ENCODE measurements around the gene H6PD.
"Not testable (repeated sequence)": the region's sequence is repeated elsewhere in the genome, so short reads cannot be mapped to it uniquely, and the experiment has no call there.

Gene H6PD

DNA sequence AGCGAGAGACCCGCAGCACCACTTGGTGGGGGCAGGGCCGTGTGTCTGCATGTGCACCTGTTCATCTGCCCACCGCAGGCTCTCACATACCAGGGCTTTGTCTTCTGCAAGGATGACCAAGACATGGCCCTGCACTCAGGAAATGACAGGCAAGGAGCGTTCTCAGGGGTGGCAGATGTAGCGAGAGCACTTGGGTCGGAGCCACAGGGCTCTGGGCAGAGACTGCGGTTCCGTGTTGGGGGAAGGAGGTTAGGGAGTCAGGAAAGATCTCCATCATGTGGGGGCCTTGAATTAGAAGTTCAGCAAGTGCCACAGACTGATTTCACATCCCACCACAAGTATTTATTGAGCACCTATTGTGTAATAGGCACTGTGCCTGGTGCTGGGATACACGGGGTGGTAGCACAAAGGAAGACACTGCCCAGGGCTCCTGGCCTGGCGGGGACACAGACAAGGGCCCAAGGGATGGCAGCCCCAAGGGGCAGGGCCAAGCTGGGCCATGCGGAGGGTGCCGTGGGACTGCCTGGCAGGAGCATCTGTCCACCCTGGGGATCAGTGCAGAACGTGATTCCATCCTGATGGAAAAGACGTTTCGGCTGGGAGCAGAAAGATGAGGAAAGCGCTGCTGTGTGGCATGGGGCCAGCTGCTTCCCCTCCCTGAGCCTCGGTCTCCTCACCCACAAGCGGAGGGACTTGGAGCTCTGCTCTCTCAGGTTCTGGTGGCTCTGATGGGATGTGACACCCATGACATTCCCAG, 46.7 kb downstream of the H6PD start:
- no peak for DNase-seq

DNA sequence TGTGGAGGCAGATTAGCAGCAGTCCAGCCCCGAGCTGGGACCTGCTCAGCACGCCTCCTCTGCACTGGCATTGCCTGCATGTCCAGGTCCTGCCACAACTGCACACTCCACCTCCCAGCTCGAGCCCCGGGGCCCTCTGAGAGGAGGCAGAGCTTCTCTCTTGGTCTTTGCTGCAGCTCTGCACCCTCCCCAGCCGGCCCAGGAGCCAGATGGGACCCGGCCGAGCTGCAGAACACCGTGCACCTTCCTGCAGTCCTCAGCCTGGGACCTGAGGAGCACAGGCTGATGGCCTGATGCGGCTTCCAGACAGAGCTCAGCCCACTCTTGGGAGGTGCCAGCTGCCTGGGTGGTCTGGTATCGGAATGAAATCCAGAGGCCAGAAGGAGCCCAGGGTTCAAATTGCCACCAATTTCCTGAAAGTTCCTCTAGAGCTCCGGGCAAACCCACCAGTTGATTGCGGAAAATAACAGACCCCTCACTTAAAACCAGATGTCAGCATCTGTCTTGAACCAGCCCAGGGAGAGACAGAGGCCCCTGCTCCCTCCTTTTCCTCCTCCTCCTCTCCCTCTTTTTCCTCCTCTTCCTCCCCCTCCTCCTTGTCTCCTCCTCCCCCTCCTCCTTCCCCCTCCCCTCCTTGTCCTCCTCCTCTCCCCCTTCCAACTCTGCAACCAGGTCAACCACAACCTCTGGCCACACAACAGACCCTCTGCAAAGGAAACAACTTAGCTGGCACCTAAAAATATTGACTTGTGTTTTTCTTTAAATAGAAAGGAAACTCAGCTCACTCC, 47.5 kb downstream of the H6PD start:
- no peak for DNase-seq

DNA sequence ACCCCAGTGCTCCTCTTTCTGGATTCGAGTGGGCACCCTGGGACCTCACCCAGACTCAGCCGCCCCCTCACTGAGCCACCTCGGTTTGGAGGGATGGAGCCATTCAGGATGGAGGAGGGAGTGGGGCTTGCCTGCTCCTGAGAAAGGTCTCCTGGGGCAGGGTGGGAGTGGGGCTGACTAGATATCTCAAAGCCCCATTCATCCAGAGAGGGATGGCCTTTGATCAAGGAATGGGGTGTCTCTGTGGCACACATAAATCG, 48.1 kb downstream of the H6PD start:
- DNase-seq, result no peak

DNA sequence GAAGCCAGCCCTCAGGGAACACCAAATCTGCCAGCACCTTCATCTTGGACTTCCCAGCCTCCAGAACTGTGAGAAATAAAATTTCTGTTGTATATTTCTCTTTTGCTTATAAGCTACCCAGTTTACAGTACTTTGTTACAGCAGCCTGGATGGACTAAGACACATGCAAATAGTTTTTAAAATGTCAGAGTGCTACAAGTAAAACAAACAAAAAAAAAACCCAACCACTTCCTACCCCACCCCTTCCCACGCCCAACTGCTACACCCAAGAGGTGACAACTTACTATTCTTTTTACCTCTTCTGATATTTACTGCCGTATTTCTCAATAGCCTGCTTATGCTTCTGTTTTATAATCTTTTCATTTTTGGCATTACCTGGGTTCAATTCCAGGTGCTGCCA, 49.5 kb downstream of the H6PD start:
- no peak for DNase-seq

DNA sequence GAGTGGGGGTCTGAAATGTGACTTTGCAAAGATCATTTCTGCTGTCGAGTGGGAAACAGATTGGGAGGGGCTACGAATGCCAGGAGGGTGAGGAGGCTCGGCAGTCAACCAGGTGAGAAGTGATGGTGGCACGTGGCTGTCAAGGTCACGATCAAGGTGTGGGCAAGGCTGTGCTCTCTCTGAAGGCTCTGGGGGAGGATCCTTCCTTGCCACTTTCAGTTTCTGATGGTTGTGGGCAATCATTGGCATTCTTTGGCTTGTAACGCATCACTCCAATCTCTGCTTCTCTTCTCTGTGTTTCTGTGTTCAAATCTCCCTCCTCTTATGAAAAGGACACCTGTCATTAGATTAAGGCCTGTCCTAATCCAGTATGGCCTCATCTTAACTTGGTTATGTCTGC, 52.0 kb downstream of the H6PD start:
- no peak for DNase-seq

DNA sequence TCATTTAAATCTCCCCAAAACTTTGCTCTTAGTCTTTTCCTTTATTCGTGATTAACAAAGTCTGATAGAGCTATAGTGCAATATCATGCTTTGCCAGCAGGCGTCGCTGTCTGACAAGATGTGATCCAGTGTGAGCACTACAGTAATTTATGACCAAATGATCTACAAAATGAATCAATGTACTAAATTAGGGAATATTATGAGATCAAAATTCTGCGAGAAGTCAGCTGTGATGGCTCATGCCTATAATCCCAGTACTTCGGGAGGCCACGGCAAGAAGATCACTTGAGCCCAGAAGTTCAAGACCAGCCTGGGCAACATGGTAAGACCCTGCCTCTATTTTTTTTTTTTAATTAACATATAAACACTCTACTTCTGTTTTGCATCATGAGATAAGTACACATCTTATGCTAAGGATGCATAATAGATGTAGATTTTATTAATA, 54.5 kb downstream of the H6PD start:
- peak; percentile 83 for DNase-seq

DNA sequence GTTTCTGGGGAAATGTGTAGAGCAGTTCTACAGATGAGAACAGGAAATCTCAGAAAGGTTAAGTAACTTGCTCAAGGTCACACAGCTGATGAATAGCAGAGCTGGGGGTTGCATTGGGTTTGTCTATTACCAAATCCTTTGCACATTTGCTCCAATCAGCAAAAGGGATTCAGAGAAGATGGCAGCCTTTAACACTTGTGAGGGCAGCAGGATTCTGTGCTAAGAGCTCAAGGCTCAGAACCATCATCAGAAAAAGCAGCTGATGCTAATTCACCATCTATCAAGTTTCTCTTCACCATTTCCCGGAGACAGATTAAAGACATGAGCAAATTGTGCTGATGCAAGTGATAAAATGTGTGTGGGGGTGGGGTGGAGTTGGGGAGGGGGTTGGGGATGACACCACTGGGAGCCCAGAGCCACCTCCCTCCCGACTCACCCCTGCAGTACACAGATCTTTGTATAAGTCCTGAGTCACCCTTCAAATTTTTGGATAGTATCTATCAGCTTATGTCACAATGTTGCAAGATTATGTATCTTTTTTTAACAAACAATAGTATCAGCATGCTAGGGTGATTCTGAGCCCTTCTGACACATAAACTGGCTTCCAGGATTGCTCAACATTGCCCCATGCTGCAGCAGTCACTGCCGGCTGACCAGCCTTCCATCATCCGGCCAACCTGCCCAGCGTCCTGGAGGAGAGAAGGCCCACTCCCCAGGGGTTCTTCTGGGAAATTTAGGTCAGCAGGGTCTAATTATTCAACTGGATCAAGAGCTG, 55.3 kb downstream of the H6PD start:
- no peak for DNase-seq

DNA sequence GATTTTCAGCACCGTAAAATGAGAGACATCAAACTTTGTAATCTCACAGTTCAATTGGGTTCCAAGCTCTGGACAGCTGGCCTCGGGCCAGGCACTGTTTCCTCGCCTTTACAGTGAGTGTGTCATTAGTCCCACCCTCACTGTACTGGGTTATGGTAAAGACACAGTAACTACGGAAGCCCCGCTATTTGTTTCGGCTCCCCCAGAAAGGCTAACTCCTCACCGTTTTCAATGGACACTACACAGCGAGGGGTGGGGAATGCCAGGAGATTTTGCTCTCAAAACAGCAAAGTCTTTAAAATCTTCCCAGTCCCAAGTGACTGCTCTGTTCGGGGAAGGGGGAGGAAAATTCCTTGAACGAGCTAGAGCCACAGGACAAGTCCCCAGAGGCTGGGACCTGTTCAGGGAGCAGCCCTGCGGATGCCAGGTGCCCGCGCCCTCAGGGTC, 57.4 kb downstream of the H6PD start:
- DNase-seq, result no peak

DNA sequence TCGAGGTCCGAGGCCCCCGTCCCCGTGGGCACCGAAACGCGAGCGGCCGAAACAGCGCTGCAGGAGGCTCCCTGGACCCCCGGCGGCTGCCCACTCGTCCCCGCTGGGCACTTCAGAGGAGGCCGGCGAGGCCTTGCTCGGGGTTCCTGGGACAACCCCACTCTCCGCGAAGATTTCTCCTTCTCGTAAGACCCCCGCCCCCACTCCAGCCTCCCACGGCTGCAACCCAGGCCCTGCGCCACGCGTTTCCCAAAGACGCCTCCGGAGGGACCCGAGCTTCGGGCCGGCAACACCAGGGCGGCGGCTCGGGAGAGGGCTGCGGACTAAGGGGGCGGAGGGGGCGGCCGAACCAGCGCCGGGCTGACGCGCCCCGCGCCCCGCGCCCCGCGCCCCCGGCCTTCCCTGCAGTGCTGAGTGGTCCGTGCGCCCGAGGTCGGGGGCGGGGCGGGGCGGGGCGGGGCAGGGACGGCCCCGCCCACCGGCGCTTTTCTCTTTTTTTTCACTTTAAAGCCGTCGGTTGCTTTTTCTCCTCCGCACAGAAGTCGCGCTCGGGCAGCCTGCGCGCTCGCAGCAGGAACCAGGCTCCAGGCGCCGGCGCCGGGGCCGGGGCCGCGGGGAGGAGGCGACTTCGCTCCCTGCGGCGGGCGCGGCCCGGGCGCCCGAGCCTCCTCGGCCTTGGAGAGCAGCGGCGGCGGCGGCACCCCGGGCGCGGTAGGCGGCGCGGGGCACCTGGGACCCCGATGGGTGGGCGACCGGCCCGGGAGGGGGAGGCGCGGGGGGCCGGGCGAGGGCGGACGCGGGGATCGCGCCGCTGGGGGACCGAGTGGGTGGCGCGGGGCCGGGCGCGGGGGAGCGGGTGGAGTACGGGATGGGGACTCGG, 58.0 kb downstream of the H6PD start, which contains the start of gene SPSB1:
TSS of gene SPSB1 (plus strand) at position 534 of the 880 bp plus-strand sequence. CDS start 62,998 bp downstream, outside the sequence.
- DNase-seq, result peak; percentile 74

DNA sequence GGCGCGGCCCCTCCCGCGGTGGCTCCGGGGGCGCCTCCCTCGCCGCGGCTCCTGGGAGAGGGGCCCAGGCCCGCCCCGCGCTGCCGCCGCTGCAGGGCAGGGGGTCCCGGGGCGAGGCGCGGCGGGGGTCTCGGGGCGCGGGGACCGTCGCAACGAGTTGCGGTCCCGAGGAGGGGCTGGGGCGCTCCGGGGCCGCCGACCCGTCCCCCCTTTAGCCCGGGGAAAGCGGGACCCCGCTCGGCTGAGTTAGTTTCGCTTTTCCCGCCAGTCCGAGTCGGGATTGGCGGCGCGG, 58.6 kb downstream of the H6PD start:
- DNase-seq, result no peak

DNA sequence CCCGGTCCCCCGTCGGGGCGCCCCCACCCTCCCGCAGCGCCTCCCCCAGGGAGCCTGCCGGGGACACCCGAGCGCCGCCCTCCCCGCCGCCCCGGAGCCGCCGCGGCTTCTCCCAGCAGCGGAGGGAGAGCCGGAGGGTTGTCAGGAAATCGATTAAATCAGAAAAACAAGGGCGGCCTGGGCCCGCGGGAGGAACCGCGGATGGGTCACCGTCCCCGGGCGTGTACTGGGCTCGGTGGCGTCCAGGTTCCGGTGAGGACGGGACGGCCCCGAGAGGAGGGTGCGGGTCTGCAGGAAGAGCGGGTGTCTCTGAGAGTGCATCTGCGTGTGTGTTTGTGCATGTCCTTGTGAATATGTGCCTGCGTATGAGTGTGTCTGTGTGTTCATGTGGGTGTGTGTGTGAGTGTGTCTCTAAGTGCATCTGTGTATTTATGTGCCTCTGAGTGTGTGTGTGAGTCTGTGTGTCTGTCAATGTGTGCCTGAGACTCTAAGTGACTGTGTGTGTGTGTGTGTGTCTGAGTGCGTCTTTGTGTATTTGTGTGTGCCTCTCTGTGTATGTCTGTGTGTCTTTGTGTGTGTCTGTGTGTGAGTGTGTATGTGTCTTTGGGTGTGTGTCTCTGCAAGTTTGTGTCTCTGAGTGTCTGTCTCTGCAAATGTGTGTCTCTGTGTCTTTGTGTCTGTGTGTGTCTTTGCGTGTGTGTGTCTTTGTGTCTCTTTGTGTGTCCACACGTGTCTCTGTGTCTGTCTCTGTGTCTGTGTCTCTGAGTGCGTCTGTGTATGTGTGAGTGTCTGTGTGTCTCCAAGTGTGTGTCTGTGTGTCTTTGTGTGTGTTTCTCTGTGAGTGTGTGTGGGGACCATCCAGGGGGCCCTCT, 59.2 kb downstream of the H6PD start:
- peak; percentile 51 for DNase-seq

DNA sequence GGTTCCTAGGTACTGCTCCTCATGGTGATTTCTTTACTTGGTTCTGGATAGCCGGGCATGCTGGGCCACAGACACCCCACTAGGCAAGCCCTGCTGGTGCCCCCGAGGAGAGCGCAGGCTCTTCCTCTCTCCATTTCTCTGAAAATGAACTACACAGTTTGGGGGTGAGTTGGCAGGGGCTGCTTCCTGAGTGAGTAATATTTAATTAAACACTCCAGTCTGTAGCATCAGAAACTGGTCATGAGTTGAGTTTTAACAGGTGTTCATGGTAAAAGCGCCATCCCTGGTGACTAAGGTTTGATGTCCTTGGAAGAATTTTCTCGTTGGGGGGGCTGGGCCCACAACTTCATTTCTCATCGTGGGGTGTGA, 59.8 kb downstream of the H6PD start:
- no peak for DNase-seq

DNA sequence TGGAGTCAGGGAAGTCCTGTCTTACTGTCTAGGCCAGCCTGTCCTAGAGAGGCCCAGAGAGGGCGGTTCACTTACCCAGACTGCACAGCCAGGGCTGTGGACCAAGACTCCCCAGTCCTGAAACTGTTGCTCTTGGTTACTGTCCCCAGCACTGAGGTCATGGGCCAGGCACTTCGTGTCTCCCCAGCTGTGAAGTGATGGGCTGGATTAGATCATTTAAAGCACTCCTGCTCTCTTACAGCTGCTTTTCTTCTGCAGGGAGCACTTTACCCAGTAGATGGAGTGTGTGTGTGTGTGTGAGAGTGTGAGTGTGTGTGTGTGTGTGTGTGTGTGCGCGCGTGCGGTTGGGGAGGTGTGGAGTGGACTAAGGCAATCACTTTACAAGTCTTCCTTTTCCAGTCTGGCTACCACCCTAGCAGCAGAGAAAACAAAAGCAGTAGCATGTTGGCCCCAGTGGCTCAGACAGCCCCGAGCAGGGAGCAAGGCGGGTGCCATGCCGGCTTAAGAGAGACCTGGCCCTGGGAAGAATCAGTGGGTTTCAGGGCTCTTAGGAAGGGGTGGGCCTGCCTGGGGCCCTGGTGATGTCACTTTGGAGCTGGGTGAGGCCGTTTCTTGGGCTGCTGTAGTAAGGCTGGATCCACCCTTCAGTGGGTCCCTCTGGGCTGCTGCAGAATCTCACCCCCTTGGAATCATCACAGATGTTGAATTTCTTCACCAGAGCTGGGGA, 60.5 kb downstream of the H6PD start:
- peak; percentile 21 for DNase-seq

DNA sequence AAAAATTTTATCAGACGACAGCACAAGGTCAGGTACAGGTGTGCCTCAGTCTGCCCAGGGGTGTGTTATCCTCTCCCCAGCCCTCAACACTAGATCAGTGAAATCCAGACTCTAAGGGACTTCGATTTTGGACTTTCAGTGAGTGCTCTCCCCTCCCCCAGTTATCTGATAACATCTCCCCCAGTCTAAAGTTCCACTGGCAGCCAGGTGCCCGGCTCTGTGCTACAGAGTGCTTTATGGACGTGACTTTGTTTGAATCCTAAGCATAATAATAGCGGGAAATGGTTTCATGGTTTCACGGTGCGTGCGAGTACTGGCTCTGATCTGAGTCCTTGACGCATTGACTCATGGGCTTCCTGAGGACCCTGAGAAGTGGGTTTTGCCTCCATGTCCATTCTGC, 61.3 kb downstream of the H6PD start:
- no peak for DNase-seq

DNA sequence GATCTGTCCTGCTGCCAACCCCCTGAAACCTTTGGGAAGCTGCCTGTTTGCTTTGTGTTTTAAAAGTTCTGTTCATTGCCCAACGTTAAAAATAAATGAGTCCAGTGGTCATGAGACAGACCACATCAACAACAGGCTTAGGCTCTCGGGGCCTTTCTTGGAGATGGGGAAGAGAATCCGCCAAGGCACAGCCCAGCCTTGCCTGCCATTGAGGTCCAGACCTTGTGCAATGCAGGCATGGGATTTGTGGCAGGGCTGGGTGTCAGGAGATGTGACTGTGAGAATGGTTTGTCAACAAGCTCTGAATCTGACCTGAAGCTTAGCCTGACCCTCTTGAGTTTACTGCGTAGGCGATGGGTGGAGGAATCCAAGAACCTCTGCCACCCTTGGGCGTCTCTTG, 62.3 kb downstream of the H6PD start:
- DNase-seq, result no peak

DNA sequence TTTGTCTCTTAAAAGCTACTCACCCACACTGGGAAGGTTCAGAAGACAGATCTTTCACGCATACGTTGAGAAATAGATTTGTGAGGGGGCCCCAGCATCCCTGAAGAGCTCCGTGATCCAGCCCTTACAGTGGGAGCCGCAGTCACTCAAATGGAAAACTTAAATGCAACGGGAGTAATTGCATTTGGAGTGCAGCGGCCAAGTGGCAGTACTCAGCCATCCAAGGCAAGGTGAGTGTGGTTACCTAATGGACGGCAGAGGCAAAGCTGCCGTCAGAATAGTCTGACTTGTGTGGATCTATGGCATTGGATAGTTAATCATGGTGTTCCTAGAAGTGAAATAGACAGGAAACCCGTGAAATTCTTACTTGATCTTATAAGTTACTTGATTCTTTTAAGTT, 63.3 kb downstream of the H6PD start:
- DNase-seq, result no peak

DNA sequence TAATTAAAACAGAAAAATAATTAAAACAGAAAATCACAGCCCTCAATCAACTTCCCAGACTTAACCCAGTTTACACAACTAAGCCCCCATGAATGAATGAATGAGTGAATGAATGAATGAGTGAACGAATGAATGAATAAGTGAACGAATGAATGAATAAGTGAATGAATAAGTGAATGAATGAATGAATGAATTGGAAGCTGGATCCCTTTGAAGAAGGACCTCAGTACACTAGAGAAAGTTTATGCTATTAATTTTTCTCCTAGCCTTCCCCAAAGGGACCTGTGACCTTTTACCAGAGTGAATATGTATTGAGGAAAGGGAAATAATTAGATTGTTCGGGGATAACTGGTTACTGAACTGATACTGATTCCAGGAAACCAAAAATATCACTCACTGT, 63.7 kb downstream of the H6PD start:
- no peak for DNase-seq

DNA sequence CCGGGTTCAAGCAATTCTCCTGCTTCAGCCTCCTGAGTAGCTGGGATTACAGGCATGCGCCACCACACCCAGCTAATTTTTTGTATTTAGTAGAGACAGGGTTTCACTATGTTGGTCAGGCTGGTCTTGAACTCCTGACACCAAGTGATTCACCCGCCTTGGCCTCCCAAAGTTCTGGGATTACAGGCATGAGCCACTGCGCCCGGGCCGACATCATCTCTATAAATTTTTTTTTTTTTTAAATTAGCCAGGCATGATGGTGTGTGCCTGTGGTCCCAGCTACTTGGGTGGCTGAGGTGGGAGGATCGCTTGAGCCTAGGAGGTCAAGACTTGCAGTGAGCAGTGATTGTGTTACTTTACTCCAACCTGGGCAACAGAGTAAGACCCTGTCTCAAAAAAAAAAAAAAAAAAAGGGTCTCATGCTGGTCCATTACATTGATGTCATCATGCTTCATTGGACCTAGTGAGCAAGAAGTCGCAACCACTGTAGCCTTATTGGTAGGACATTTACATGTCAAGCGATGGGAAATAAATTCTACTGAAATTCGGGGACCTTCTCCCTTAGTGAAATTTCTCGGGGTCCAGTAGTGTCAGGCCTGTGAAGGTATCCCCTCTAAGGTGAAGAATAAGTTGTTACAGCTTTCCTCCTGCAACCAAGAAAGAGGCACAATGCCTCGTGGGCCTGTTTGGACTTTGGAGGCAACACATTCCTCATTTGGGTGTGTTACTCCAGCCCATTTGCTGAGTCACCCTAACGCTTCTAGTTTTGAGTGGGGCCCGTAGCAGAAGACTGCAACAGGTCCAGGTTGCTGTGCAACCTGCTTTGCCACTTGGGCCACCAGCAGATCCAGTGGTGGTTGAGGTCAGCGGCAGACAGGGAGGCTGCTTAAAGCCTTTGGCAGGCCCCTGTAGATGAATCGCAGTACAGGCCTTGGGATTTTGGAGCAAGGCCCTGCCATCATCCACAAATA, 65.3 kb downstream of the H6PD start:
- not testable (repeated sequence) for DNase-seq

DNA sequence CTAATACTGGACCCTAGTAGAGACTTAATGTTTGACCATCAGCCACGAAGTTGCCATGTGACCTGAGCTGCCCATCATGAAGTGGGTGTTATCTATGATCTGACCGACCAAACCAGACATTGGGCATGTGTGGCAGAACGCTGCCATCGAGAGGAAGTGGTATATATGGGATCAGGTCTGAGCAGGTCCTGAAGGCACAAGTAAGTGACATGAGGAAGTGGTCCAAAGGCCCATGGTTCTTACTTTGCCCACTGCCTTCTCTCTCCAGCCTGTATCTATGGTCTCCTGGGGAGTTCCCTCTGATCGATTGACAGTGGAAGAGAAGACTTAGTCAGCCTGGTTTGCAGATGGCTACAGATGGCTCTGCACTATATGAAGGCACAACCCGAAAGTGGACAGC, 66.0 kb downstream of the H6PD start:
- no peak for DNase-seq
